ENCODE results near the gene ARHGEF1. TPM values are rescaled to one million over a fixed set of nuclear protein-coding genes. Genes with fewer than 3 reads are reported as not detected.

The ARHGEF1 gene
- total RNA-seq, 2 experiments from 2014 or later, result 663 to 761 TPM

GRCh38 chr19:41851456-41851855 is 31.5 kb upstream of the ARHGEF1 start:
- Mint-ChIP-seq H3K4me1 (no peaks in the 10 kb centered on the region), H3K27me3 (peaks cover 33% of the 10 kb centered on the region), H3K27ac (no peak overlapping the region), H3K36me3 (ENCODE audit: low read depth) (no peaks in the 10 kb centered on the region), H3K4me3 (no peak overlapping the region), H3K9me3 (no peaks in the 10 kb centered on the region)
- POLR2A ChIA-PET, result no interaction called here
- DNase-seq, result no peak
- CTCF ChIA-PET, result interaction anchor here (1.0 to 1.4 kb wide), 2 partner anchors 15 to 59 kb away, joined by 3 to 4 read pairs; no protein-coding TSS in a partner anchor

- ChIA-PET CTCF (interaction anchor here (0.7 to 1.5 kb wide), 2 partner anchors 97 to 597 kb away, joined by 3 to 4 read pairs; no protein-coding TSS in a partner anchor), POLR2A (no interaction called here)
- no peak overlapping the region for H3K4me3 Mint-ChIP-seq
- H3K27me3 Mint-ChIP-seq, result peaks cover 33% of the 10 kb centered on the region
- no peaks in the 10 kb centered on the region for H3K9me3 Mint-ChIP-seq
- H3K4me1 Mint-ChIP-seq, result no peaks in the 10 kb centered on the region
- no peaks in the 10 kb centered on the region for H3K36me3 Mint-ChIP-seq (ENCODE audit: low read depth)
- no peak overlapping the region for H3K27ac Mint-ChIP-seq
- no peak for DNase-seq
These were observed 29.6 kb upstream of the ARHGEF1 start for GRCh38 chr19:41853344-41853743.

GRCh38 chr19:41853768-41854167 is 29.2 kb upstream of the ARHGEF1 start:
- no peak overlapping the region for H3K27ac Mint-ChIP-seq
- ChIA-PET POLR2A (no interaction called here), CTCF (interaction anchor here (0.7 to 1.7 kb wide), 3 partner anchors 33 to 596 kb away, joined by 3 to 4 read pairs (median 4); no protein-coding TSS in a partner anchor)
- H3K36me3 Mint-ChIP-seq (ENCODE audit: low read depth), result no peaks in the 10 kb centered on the region
- no peak overlapping the region for H3K4me3 Mint-ChIP-seq
- H3K27me3 Mint-ChIP-seq, result peaks cover 33% of the 10 kb centered on the region
- H3K9me3 Mint-ChIP-seq, result no peaks in the 10 kb centered on the region
- no peaks in the 10 kb centered on the region for H3K4me1 Mint-ChIP-seq
- DNase-seq, result no peak

- Mint-ChIP-seq H3K4me3 (peak overlapping the region; percentile 79), H3K36me3 (ENCODE audit: low read depth) (peaks cover 37% of the 10 kb centered on the region), H3K9me3 (no peaks in the 10 kb centered on the region), H3K27me3 (peaks cover 7% of the 10 kb centered on the region), H3K27ac (peak overlapping the region; percentile 90), H3K4me1 (peaks cover 38% of the 10 kb centered on the region)
- ChIA-PET POLR2A (interaction anchor here (0.6 to 2.4 kb wide), 3 partner anchors 12 to 328 kb away, joined by 3 to 11 read pairs (median 4); no protein-coding TSS in a partner anchor), CTCF (interaction anchor here (0.6 to 3.3 kb wide), 20 partner anchors 9 to 106 kb away, joined by 3 to 27 read pairs (median 4); partner anchors contain the start of genes ARHGEF1 and RABAC1)
- DNase-seq, result no peak
These were observed 23.8 kb upstream of the ARHGEF1 start for GRCh38 chr19:41859213-41859617.

GRCh38 chr19:41859618-41860418 is 23.2 kb upstream of the ARHGEF1 start, which contains the start of gene RPS19:
TSS of gene RPS19 (plus strand) at chr19:41860255. CDS start at chr19:41860775, 520 bp downstream.
- CTCF ChIA-PET, result interaction anchor here (0.6 to 3.3 kb wide), 27 partner anchors 9 to 615 kb away, joined by 3 to 27 read pairs (median 4); partner anchors contain the start of genes ARHGEF1 and RABAC1
- peak; percentile 98 for DNase-seq
- H3K4me1 Mint-ChIP-seq, result peaks cover 44% of the 10 kb centered on the region

GRCh38 chr19:41860419-41861115 is 22.4 kb upstream of the ARHGEF1 start:
- H3K27ac Mint-ChIP-seq, result peak overlapping the region; percentile 94
- ChIA-PET CTCF (interaction anchor here (0.5 to 3.3 kb wide), 18 partner anchors 10 to 616 kb away, joined by 3 to 27 read pairs (median 5); partner anchors contain the start of genes ARHGEF1 and RABAC1), POLR2A (interaction anchor here (1.1 to 2.4 kb wide), 3 partner anchors 8 to 26 kb away, joined by 5 to 11 read pairs (median 5); no protein-coding TSS in a partner anchor)
- H3K36me3 Mint-ChIP-seq (ENCODE audit: low read depth), result peaks cover 48% of the 10 kb centered on the region
- H3K9me3 Mint-ChIP-seq, result no peaks in the 10 kb centered on the region
- DNase-seq, result no peak
- peaks cover 2% of the 10 kb centered on the region for H3K27me3 Mint-ChIP-seq
- H3K4me1 Mint-ChIP-seq, result peaks cover 48% of the 10 kb centered on the region
- H3K4me3 Mint-ChIP-seq, result peak overlapping the region; percentile 79

More at GRCh38 chr19:41859618-41860418, 23.2 kb upstream of the ARHGEF1 start, which contains the start of gene RPS19:
- Mint-ChIP-seq H3K4me3 (peak within 1 kb of the TSS; percentile 79), H3K27ac (peak within 1 kb of the TSS; percentile 94), H3K27me3 (peaks cover 2% of the 10 kb centered on the region), H3K9me3 (no peaks in the 10 kb centered on the region), H3K36me3 (ENCODE audit: low read depth) (peaks cover 43% of the 10 kb centered on the region)
- POLR2A ChIA-PET, result interaction anchor here (0.6 to 2.4 kb wide), 6 partner anchors 8 to 403 kb away, joined by 3 to 11 read pairs (median 4); no protein-coding TSS in a partner anchor

- H3K27me3 Mint-ChIP-seq, result no peaks in the 10 kb centered on the region
- H3K36me3 Mint-ChIP-seq (ENCODE audit: low read depth), result peaks cover 53% of the 10 kb centered on the region
- peaks cover 51% of the 10 kb centered on the region for H3K4me1 Mint-ChIP-seq
- H3K27ac Mint-ChIP-seq, result peak overlapping the region; percentile 94
- no peak for DNase-seq
- peak overlapping the region; percentile 79 for H3K4me3 Mint-ChIP-seq
- H3K9me3 Mint-ChIP-seq, result no peaks in the 10 kb centered on the region
- CTCF ChIA-PET, result interaction anchor here (0.5 to 3.3 kb wide), 5 partner anchors 10 to 441 kb away, joined by 4 to 27 read pairs (median 12); partner anchors contain the start of gene ARHGEF1
- POLR2A ChIA-PET, result interaction anchor here (2.2 to 2.4 kb wide), 2 partner anchors 10 to 26 kb away, joined by 5 to 11 read pairs; no protein-coding TSS in a partner anchor
These were observed 21.7 kb upstream of the ARHGEF1 start for GRCh38 chr19:41861116-41861768.

- CTCF ChIA-PET, result interaction anchor here (1.4 to 3.3 kb wide), 4 partner anchors 9 to 13 kb away, joined by 5 to 27 read pairs (median 14); no protein-coding TSS in a partner anchor
- Mint-ChIP-seq H3K27me3 (no peaks in the 10 kb centered on the region), H3K36me3 (ENCODE audit: low read depth) (peaks cover 56% of the 10 kb centered on the region), H3K9me3 (no peaks in the 10 kb centered on the region), H3K27ac (peak overlapping the region; percentile 94), H3K4me3 (peak overlapping the region; percentile 79), H3K4me1 (peaks cover 54% of the 10 kb centered on the region)
- DNase-seq, result no peak
- POLR2A ChIA-PET, result interaction anchor here (2.2 kb wide), 1 partner anchor 25 kb away, joined by 5 read pairs; no protein-coding TSS in a partner anchor
These were observed 21.1 kb upstream of the ARHGEF1 start for GRCh38 chr19:41861846-41862245.

- peaks cover 56% of the 10 kb centered on the region for H3K36me3 Mint-ChIP-seq (ENCODE audit: low read depth)
- peak overlapping the region; percentile 84 for H3K27ac Mint-ChIP-seq
- H3K4me1 Mint-ChIP-seq, result peaks cover 54% of the 10 kb centered on the region
- no peak for DNase-seq
- no peaks in the 10 kb centered on the region for H3K27me3 Mint-ChIP-seq
- peak overlapping the region; percentile 79 for H3K4me3 Mint-ChIP-seq
- ChIA-PET POLR2A (interaction anchor here (0.5 to 0.6 kb wide), 2 partner anchors 9 to 12 kb away, joined by 3 to 9 read pairs; no protein-coding TSS in a partner anchor), CTCF (interaction anchor here (1.4 to 2.6 kb wide), 2 partner anchors 11 to 13 kb away, joined by 5 to 14 read pairs; no protein-coding TSS in a partner anchor)
- H3K9me3 Mint-ChIP-seq, result no peaks in the 10 kb centered on the region
These were observed 20.5 kb upstream of the ARHGEF1 start for GRCh38 chr19:41862445-41862986.

GRCh38 chr19:41863209-41863931 is 19.6 kb upstream of the ARHGEF1 start:
- Mint-ChIP-seq H3K9me3 (no peaks in the 10 kb centered on the region), H3K36me3 (ENCODE audit: low read depth) (peaks cover 62% of the 10 kb centered on the region), H3K27me3 (no peaks in the 10 kb centered on the region), H3K4me1 (peaks cover 63% of the 10 kb centered on the region), H3K27ac (peak overlapping the region; percentile 37), H3K4me3 (peak overlapping the region; percentile 79)
- ChIA-PET POLR2A (interaction anchor here (0.5 to 0.6 kb wide), 2 partner anchors 8 to 11 kb away, joined by 3 to 9 read pairs; no protein-coding TSS in a partner anchor), CTCF (interaction anchor here (1.0 to 2.6 kb wide), 4 partner anchors 10 to 94 kb away, joined by 3 to 14 read pairs (median 4); no protein-coding TSS in a partner anchor)
- no peak for DNase-seq

GRCh38 chr19:41864374-41864773 is 18.6 kb upstream of the ARHGEF1 start:
- Mint-ChIP-seq H3K27me3 (no peaks in the 10 kb centered on the region), H3K4me1 (peaks cover 68% of the 10 kb centered on the region), H3K36me3 (ENCODE audit: low read depth) (peaks cover 69% of the 10 kb centered on the region), H3K4me3 (peak overlapping the region; percentile 33), H3K9me3 (no peaks in the 10 kb centered on the region), H3K27ac (peak overlapping the region; percentile 74)
- POLR2A ChIA-PET, result no interaction called here
- DNase-seq, result no peak
- CTCF ChIA-PET, result interaction anchor here (1.0 to 2.6 kb wide), 5 partner anchors 9 to 93 kb away, joined by 3 to 14 read pairs (median 4); no protein-coding TSS in a partner anchor

All from activated CD4-positive, alpha-beta T cell treated with anti-CD3 and anti-CD28 coated beads, Interleukin-2, amount 10 ng/mL, durations not matched to agents 7 days and 5 days (primary cell).